Esophagus squamous epithelium (tissue), 5 donors: ENCODE measurements around the gene CNKSR2. TPM values are rescaled to one million over a fixed set of nuclear protein-coding genes. Genes with fewer than 3 reads are reported as not detected.

Source experiments
- DNase-seq: peaks from one replicate; lab custom pipeline; 2025; lab: John Stamatoyannopoulos, UW
- H3K27ac ChIP-seq, 4 donors: fragments of 200-600 bp; sonication (generic); one replicate each; pipeline ENCODE4 v1.5.1; 2016 to 2019; ENCODE audit warnings: mild to moderate bottlenecking in 1 of 4
- H3K27me3 ChIP-seq, 4 donors: fragments of 200-600 bp; sonication (generic); 1 replicate in 3 of 4; 2 replicates in 1 of 4; pipeline versions ENCODE4 v1.5.1 to v1.6.0; 2017 to 2021; ENCODE audit warnings: antibody characterized with exemption in 1 of 4
- H3K36me3 ChIP-seq, 3 donors: fragments of 200-600 bp; sonication (generic); one replicate each; pipeline ENCODE4 v1.5.1; 2016 to 2019
- H3K4me1 ChIP-seq, 3 donors: fragments of 200-600 bp; sonication (generic); one replicate each; pipeline ENCODE4 v1.5.1; 2017 to 2019
- H3K4me3 ChIP-seq, 4 donors: fragments of 200-600 bp; sonication (generic); 1 replicate in 3 of 4; 2 replicates in 1 of 4; pipeline ENCODE4 v1.5.1; 2016 to 2019; ENCODE audit warnings: mild to moderate bottlenecking in 2 of 4, moderate library complexity in 1 of 4
- H3K9me3 ChIP-seq, 3 donors: fragments of 200-600 bp; sonication (generic); one replicate each; pipeline ENCODE4 v1.5.1; 2016 to 2019
- CTCF ChIP-seq, 6 experiments: fragments of 450-650 bp in 4 of 6; fragments of 200-600 bp in 2 of 6; sonication (generic) in 2 of 6; IDR thresholded peaks; one replicate each; pipeline ENCODE4 v1.5.1; 2016 to 2019; ENCODE audit warnings: antibody characterized with exemption in 6 of 6, mild to moderate bottlenecking in 4 of 6, moderate library complexity in 4 of 6
- POLR2A ChIP-seq, 4 donors: fragments of 450-650 bp; IDR thresholded peaks; one replicate each; pipeline ENCODE4 v1.6.1; 2017; ENCODE audit warnings: antibody characterized with exemption in 4 of 4, mild to moderate bottlenecking in 4 of 4, moderate library complexity in 3 of 4
- WGBS, 2 donors: methylation state at CpG; one replicate each; pipeline ENCODE4 v1.1.5; 2018; 5-methylcytosine and 5-hydroxymethylcytosine counted together
- intact Hi-C: fragments of 100-400 bp; cut with DNase I; formaldehyde crosslinking; loops from one replicate; pipeline ENCODE4 v1.15.0; 2022
- total RNA-seq, 4 donors: library from RNA; depleted of rRNA; stranded (reverse); fragments of >200 nt; gene quantifications; one replicate each; pipeline ENCODE4 v1.1.0, GENCODE V29; 2016
- donor health status: DM: yes; HTN: yes; CAD: no.

Gene CNKSR2
- total RNA-seq, 4 donors from 2014 or later: 0.57 to 3.1 TPM; not detected in 2

- intact Hi-C loops: no loop called here
- no peaks in the 10 kb centered on the region for H3K27me3 ChIP-seq
- WGBS, 2 donors: 44 to 61% methylated on average over 1 of the region's 1 CpG
- TF ChIP-seq POLR2A (IDR thresholded peaks at IDR 0.05): no peak
- TF ChIP-seq CTCF (IDR thresholded peaks at IDR 0.05): no peak
- H3K27ac ChIP-seq: no peak overlapping the region
- H3K4me1 ChIP-seq: no peaks in the 10 kb centered on the region
- no peaks in the 10 kb centered on the region for H3K9me3 ChIP-seq
- no peaks in the 10 kb centered on the region for H3K36me3 ChIP-seq
- H3K4me3 ChIP-seq: no peak overlapping the region
- no peak for DNase-seq
Observed at GRCh38 chrX:21400408-21401121, 26.3 kb downstream of the CNKSR2 start.

- 14 to 29% methylated on average over 2 of the region's 2 CpGs for WGBS, 2 donors
- DNase-seq: no peak
- Histone ChIP-seq H3K9me3 (no peaks in the 10 kb centered on the region), H3K27ac (no peak overlapping the region), H3K4me1 (no peaks in the 10 kb centered on the region), H3K4me3 (no peak overlapping the region), H3K36me3 (no peaks in the 10 kb centered on the region), H3K27me3 (no peaks in the 10 kb centered on the region)
- TF ChIP-seq CTCF (IDR thresholded peaks at IDR 0.05) (no peak), POLR2A (IDR thresholded peaks at IDR 0.05) (no peak)
- intact Hi-C loops: no loop called here
Observed at GRCh38 chrX:21408307-21408706, 34.1 kb downstream of the CNKSR2 start.

DNA sequence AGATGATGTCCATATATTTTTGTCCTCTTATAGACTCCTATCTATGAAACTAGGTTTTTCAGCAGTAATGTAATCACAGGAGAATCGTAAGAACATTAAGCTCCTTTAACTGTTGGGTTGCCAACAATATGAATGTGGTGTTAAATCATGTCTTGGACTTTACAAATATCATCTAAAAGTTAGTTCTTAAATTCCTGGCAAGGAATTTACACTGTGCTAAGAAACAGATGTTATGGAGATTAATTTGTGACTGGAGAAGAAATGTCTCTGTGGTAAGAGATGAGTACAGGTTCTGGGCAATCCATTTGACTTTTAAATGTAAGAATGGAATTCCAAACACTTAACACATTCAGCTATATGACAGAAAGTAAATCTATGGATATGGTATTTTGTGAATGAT lies 34.6 kb downstream of the CNKSR2 start:
- TF ChIP-seq CTCF (IDR thresholded peaks at IDR 0.05) (no peak), POLR2A (IDR thresholded peaks at IDR 0.05) (no peak)
- intact Hi-C loops: no loop called here
- no peak for DNase-seq
- Histone ChIP-seq H3K4me3 (no peak overlapping the region), H3K27me3 (no peaks in the 10 kb centered on the region), H3K36me3 (no peaks in the 10 kb centered on the region), H3K9me3 (no peaks in the 10 kb centered on the region), H3K27ac (no peak overlapping the region), H3K4me1 (no peaks in the 10 kb centered on the region)
- 0 to 17% methylated on average over 1 of the region's 1 CpG for WGBS, 2 donors

- intact Hi-C loops: no loop called here
Observed at GRCh38 chrX:21412029-21412428, 37.8 kb downstream of the CNKSR2 start.

More at GRCh38 chrX:21412029-21412428, 37.8 kb downstream of the CNKSR2 start:
- Histone ChIP-seq H3K36me3 (no peaks in the 10 kb centered on the region), H3K27me3 (no peaks in the 10 kb centered on the region), H3K27ac (no peak overlapping the region), H3K4me3 (no peak overlapping the region), H3K4me1 (no peaks in the 10 kb centered on the region), H3K9me3 (no peaks in the 10 kb centered on the region)
- DNase-seq: no peak
- TF ChIP-seq POLR2A (IDR thresholded peaks at IDR 0.05) (no peak), CTCF (IDR thresholded peaks at IDR 0.05) (no peak)
- WGBS, 2 donors: 24 to 35% methylated on average over 3 of the region's 3 CpGs
